SK-N-SH (cell line): ENCODE results near the gene OR6B2. TPM values are rescaled to one million over a fixed set of nuclear protein-coding genes. Genes with fewer than 3 reads are reported as not detected.
"Not testable (repeated sequence)": the region's sequence is repeated elsewhere in the genome, so short reads cannot be mapped to it uniquely, and the experiment has no call there.

Source experiments
- CTCF ChIA-PET: fragments of 300-600, 350-600 bp; formaldehyde crosslinking; extraction: SDS; loops from one replicate; lab custom pipeline; 2021; lab: Yijun Ruan, JAX
- POLR2A ChIA-PET: fragments of 350-600 bp; sonication (Branson Sonifier 250); formaldehyde crosslinking; extraction: SDS; loops from one replicate; lab custom pipeline; 2020; ENCODE audit warnings: antibody characterized with exemption, inconsistent platforms; lab: Yijun Ruan, JAX
- DNase-seq: peaks from one replicate; pipeline ENCODE4 v3.0.0; 2012
- H2AFZ ChIP-seq: fragments of 200-600 bp; sonication (generic); 2 replicates; pipeline ENCODE4 v1.8.1; 2016; ENCODE audit warnings: antibody characterized with exemption, mild to moderate bottlenecking, low read depth
- H3F3A ChIP-seq: fragments of 200-600 bp; sonication (generic); replicated peaks from 2 replicates; pipeline ENCODE3; 2016; ENCODE audit warnings: antibody characterized with exemption, mild to moderate bottlenecking; ENCODE audit not compliant: insufficient read depth
- H3K27ac ChIP-seq, 2 experiments: fragments of 200-500 bp in 1 of 2; fragments of 200-600 bp in 1 of 2; sonication (Bioruptor generic) in 1 of 2; sonication (generic), shearing (Covaris generic) in 1 of 2; 2 replicates each; pipeline versions ENCODE4 v1.5.1 to v1.6.1; 2014 to 2016; ENCODE audit warnings: low read depth in 2 of 2, inconsistent platforms in 1 of 2, low read length in 1 of 2, mild to moderate bottlenecking in 1 of 2, mixed read lengths in 1 of 2
- H3K27me3 ChIP-seq: fragments of 200-600 bp; sonication (generic), shearing (Covaris generic); 2 replicates; pipeline ENCODE4 v1.6.1; 2016; ENCODE audit warnings: mixed run types; ENCODE audit not compliant: insufficient read depth
- H3K36me3 ChIP-seq, 2 experiments: fragments of 200-500 bp in 1 of 2; fragments of 200-600 bp in 1 of 2; sonication (Bioruptor generic) in 1 of 2; sonication (generic) in 1 of 2; replicated peaks in 1 of 2; 2 replicates each; pipeline versions ENCODE3 to v1.5.1; 2014 to 2016; ENCODE audit warnings: low read length in 1 of 2, mild to moderate bottlenecking in 1 of 2; ENCODE audit not compliant: insufficient read depth in 2 of 2, control insufficient read depth in 1 of 2
- H3K4me1 ChIP-seq, 2 experiments: fragments of 200-500 bp in 1 of 2; fragments of 200-600 bp in 1 of 2; sonication (Bioruptor generic) in 1 of 2; sonication (generic), shearing (Covaris generic) in 1 of 2; 2 replicates each; pipeline versions ENCODE4 v1.5.1 to v1.6.1; 2014 to 2016; ENCODE audit warnings: low read depth in 1 of 2, low read length in 1 of 2, mixed run types in 1 of 2; ENCODE audit not compliant: insufficient read depth in 2 of 2, control insufficient read depth in 1 of 2
- H3K4me2 ChIP-seq: fragments of 200-600 bp; sonication (generic), shearing (Covaris generic); 2 replicates; pipeline ENCODE4 v1.6.1; 2017; ENCODE audit warnings: mixed run types
- H3K4me3 ChIP-seq, 2 experiments: fragments of 200-500 bp in 1 of 2; fragments of 200-600 bp in 1 of 2; sonication (Bioruptor generic) in 1 of 2; sonication (generic), shearing (Covaris generic) in 1 of 2; 2 replicates each; pipeline versions ENCODE4 v1.5.1 to v1.8.1; 2014 to 2016; ENCODE audit warnings: low read depth in 2 of 2, inconsistent platforms in 1 of 2, low read length in 1 of 2, mild to moderate bottlenecking in 1 of 2, mixed read lengths in 1 of 2, moderate library complexity in 1 of 2
- H3K79me2 ChIP-seq: fragments of 200-600 bp; sonication (generic); 2 replicates; pipeline ENCODE4 v1.8.1; 2017; ENCODE audit warnings: mild to moderate bottlenecking; ENCODE audit not compliant: insufficient read depth
- H3K9ac ChIP-seq: fragments of 200-600 bp; sonication (generic); 2 replicates; pipeline ENCODE4 v1.6.1; 2017; ENCODE audit warnings: mixed run types
- H3K9me2 ChIP-seq: fragments of 200-600 bp; sonication (generic); 2 replicates; pipeline ENCODE4 v1.6.1; 2017; ENCODE audit warnings: mixed run types
- H3K9me3 ChIP-seq: fragments of 200-600 bp; sonication (generic); 2 replicates; pipeline ENCODE4 v1.6.1; 2017; ENCODE audit warnings: mixed run types, mild to moderate bottlenecking, moderate library complexity
- H4K20me1 ChIP-seq: fragments of 200-600 bp; sonication (generic); 2 replicates; pipeline ENCODE4 v1.6.1; 2017; ENCODE audit warnings: mild to moderate bottlenecking, mixed run types; ENCODE audit not compliant: insufficient read depth
- FOXJ3 ChIP-seq: sonication (generic); formaldehyde crosslinking; IDR thresholded peaks from 2 replicates; pipeline ENCODE4 v1.5.1; 2020; ENCODE audit warnings: mild to moderate bottlenecking, missing genetic modification reagents
- JUND ChIP-seq: IDR thresholded peaks from 2 replicates; pipeline ENCODE4 v1.4.0; 2012
- MEF2A ChIP-seq: IDR thresholded peaks from 2 replicates; pipeline ENCODE4 v1.4.0; 2012; ENCODE audit warnings: low read depth, borderline replicate concordance
- TCF12 ChIP-seq: IDR thresholded peaks from 2 replicates; pipeline ENCODE4 v1.4.0; 2012
- WGBS: methylation state at CpG from one replicate; pipeline ENCODE4 v1.1.6; 2017; ENCODE audit warnings: low lambda C conversion rate; 5-methylcytosine and 5-hydroxymethylcytosine counted together
- polyA plus RNA-seq, 3 experiments: library from polyadenylated mRNA; depleted of rRNA; stranded (reverse); fragments of >200 nt; gene quantifications; 2 replicates each; pipeline ENCODE4 v1.2.3, GENCODE V29; 2012
- TF ChIP-seq, protein P1 (sequence below): fragments of 200-600 bp; sonication (generic); IDR thresholded peaks from 2 replicates; pipeline ENCODE4 v1.6.1; 2017; ENCODE audit warnings: antibody characterized with exemption, mild to moderate bottlenecking, moderate library complexity

The OR6B2 gene
- polyA plus RNA-seq, 1 of the 3 experiments (the other 2 are of a cell fraction): not detected

- 9% methylated on average over 9 of the region's 9 CpGs for WGBS
- CTCF ChIA-PET: interaction anchor here (0.8 to 2.4 kb wide), 3 partner anchors 13 to 96 kb away, joined by 3 to 8 read pairs (median 3); no protein-coding TSS in a partner anchor
- Histone ChIP-seq H3K9me3 (no peaks in the 10 kb centered on the region), H4K20me1 (no peaks in the 10 kb centered on the region), H3K4me3 (no peak overlapping the region), H3F3A (no peaks in the 10 kb centered on the region), H3K4me1 (no peaks in the 10 kb centered on the region), H3K4me2 (no peak overlapping the region)
- no peak for DNase-seq
- TF ChIP-seq JUND (no peak), FOXJ3 (no peak), MEF2A (no peak)
- TF ChIP-seq, protein P1, sequence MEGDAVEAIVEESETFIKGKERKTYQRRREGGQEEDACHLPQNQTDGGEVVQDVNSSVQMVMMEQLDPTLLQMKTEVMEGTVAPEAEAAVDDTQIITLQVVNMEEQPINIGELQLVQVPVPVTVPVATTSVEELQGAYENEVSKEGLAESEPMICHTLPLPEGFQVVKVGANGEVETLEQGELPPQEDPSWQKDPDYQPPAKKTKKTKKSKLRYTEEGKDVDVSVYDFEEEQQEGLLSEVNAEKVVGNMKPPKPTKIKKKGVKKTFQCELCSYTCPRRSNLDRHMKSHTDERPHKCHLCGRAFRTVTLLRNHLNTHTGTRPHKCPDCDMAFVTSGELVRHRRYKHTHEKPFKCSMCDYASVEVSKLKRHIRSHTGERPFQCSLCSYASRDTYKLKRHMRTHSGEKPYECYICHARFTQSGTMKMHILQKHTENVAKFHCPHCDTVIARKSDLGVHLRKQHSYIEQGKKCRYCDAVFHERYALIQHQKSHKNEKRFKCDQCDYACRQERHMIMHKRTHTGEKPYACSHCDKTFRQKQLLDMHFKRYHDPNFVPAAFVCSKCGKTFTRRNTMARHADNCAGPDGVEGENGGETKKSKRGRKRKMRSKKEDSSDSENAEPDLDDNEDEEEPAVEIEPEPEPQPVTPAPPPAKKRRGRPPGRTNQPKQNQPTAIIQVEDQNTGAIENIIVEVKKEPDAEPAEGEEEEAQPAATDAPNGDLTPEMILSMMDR: no peak
- TF ChIP-seq, all 33 proteins: peak for 0
- no peak overlapping the region for H3K27ac ChIP-seq
- POLR2A ChIA-PET: no interaction called here
- H3K9me2 ChIP-seq: no peaks in the 10 kb centered on the region
- no peaks in the 10 kb centered on the region for H3K79me2 ChIP-seq
- no peak overlapping the region for H3K9ac ChIP-seq
- H3K27me3 ChIP-seq: peaks cover 38% of the 10 kb centered on the region; the same call in 1 of the 2 replicates
- H3K36me3 ChIP-seq: no peaks in the 10 kb centered on the region
- H2AFZ ChIP-seq: no peak overlapping the region
These were observed 18.0 kb upstream of the OR6B2 start for GRCh38 chr2:240048237-240048636.

- Histone ChIP-seq H3K4me3 (no peak overlapping the region), H3K9ac (no peak overlapping the region), H3K9me3 (no peaks in the 10 kb centered on the region), H3F3A (no peaks in the 10 kb centered on the region), H4K20me1 (no peaks in the 10 kb centered on the region), H3K79me2 (no peaks in the 10 kb centered on the region), H3K9me2 (no peaks in the 10 kb centered on the region), H3K27ac (no peak overlapping the region), H3K36me3 (no peaks in the 10 kb centered on the region), H3K27me3 (peaks cover 26% of the 10 kb centered on the region; the same call in 1 of the 2 replicates), H3K4me2 (no peak overlapping the region), H2AFZ (no peak overlapping the region), H3K4me1 (no peaks in the 10 kb centered on the region)
- ChIA-PET CTCF (interaction anchor here (0.7 to 1.7 kb wide), 4 partner anchors 23 to 105 kb away, joined by 3 to 8 read pairs (median 6); no protein-coding TSS in a partner anchor), POLR2A (no interaction called here)
- WGBS: 65% methylated on average over 13 of the region's 13 CpGs
- TF ChIP-seq TCF12: no peak
- TF ChIP-seq FOXJ3: no peak
- DNase-seq: no peak
These were observed 14.9 kb upstream of the OR6B2 start for GRCh38 chr2:240045098-240045497.

DNA sequence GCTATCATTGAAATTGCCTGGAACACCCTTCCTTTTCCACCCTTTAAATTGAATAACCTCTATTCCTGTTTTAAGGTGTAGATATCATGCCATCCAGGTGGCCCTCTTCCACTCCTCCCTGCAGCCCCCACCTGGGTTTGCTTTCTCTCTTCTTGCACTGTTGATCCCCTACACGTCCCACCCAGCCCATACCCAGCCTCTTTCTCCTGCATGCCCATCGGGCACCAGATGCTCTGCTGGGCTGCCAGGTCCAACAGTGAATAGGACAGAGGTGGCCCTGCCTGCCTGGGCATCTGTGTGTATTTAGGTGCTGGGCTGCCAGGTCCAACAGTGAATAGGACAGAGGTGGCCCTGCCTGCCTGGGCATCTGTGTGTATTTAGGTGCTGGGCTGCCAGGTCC is 13.9 kb upstream of the OR6B2 start:
- H3K4me1 ChIP-seq, H3K36me3 ChIP-seq, H3K4me3 ChIP-seq, H3K9me3 ChIP-seq, H2AFZ ChIP-seq, H3K9me2 ChIP-seq, H3K4me2 ChIP-seq, H3F3A ChIP-seq, H4K20me1 ChIP-seq, H3K27ac ChIP-seq, H3K9ac ChIP-seq, POLR2A ChIA-PET, H3K79me2 ChIP-seq, DNase-seq: not testable (repeated sequence)
- 0% methylated on average over 2 of the region's 2 CpGs for WGBS
- CTCF ChIA-PET: interaction anchor here (0.7 to 1.4 kb wide), 4 partner anchors 22 to 106 kb away, joined by 3 to 8 read pairs (median 4); no protein-coding TSS in a partner anchor
- peaks cover 27% of the 10 kb centered on the region; the same call in 1 of the 2 replicates for H3K27me3 ChIP-seq
